Muscle layer of duodenum (tissue), 2 donors: Measurements from ENCODE around the gene OOSP4A.

Experiments used
- H3K27ac ChIP-seq: one replicate; pipeline ENCODE4 v1.7.0; 2013; ENCODE audit warnings: mild to moderate bottlenecking, low read length
- H3K27me3 ChIP-seq: one replicate; pipeline ENCODE4 v1.7.0; 2013; ENCODE audit warnings: low read depth, mild to moderate bottlenecking, control low read depth, low read length
- H3K36me3 ChIP-seq, 2 donors: one replicate each; pipeline ENCODE4 v1.7.0; 2013; ENCODE audit warnings: low read length in 2 of 2, control low read depth in 1 of 2, mild to moderate bottlenecking in 1 of 2; ENCODE audit not compliant: insufficient read depth in 2 of 2, control insufficient read depth in 1 of 2
- H3K4me1 ChIP-seq, 2 donors: one replicate each; pipeline ENCODE4 v1.7.0; 2013; ENCODE audit warnings: low read length in 2 of 2, mild to moderate bottlenecking in 2 of 2, control low read depth in 1 of 2, moderate library complexity in 1 of 2; ENCODE audit not compliant: insufficient read depth in 2 of 2, control insufficient read depth in 1 of 2
- H3K4me3 ChIP-seq, 2 donors: one replicate each; pipeline ENCODE4 v1.7.0; 2013; ENCODE audit warnings: low read length in 2 of 2, low read depth in 1 of 2, mild to moderate bottlenecking in 1 of 2
- H3K9me3 ChIP-seq, 2 donors: one replicate each; pipeline ENCODE4 v1.7.0; 2013; ENCODE audit warnings: low read length in 2 of 2, control low read depth in 1 of 2, mild to moderate bottlenecking in 1 of 2; ENCODE audit not compliant: control insufficient read depth in 1 of 2
- donor health status: healthy.

Gene OOSP4A

DNA sequence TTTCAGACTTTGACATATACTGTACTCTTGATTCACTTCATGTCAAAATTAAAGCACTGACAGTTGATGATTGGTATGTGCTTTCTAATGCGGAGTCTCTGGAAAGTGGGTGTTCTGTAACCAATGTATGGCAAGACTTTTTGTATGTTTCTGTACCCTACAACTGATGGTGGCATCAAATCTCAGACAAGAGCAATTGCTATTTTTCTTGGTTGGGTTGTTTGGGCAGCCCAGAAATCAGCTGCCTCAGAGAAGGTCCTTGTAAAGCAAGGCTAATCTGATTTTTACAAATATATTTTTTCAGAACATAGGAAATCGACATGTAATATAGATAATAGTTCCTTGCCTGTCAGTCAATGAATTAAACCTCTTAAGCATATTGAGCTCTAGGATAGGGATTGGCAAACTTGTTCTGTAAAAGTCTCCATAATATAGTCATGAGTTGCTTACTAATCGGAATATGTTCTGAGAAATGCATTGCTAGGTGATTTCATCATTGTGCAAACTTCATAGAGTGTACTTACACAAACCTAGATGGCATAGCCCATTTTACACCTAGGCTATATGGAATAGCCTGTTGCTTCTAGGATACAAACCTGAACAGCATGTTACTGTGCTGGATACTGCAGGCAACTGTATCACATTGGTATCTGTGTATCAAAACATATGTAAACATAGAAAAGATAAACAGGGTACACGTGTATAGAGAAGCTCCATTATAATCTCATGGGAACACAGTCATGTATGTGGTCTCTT lies 10.2 kb upstream of the OOSP4A start:
- H3K4me3 ChIP-seq = no peak overlapping the region
- no peaks in the 10 kb centered on the region for H3K9me3 ChIP-seq
- H3K36me3 ChIP-seq = no peaks in the 10 kb centered on the region
- no peaks in the 10 kb centered on the region for H3K4me1 ChIP-seq
- no peaks in the 10 kb centered on the region for H3K27me3 ChIP-seq
- H3K27ac ChIP-seq = no peak overlapping the region

DNA sequence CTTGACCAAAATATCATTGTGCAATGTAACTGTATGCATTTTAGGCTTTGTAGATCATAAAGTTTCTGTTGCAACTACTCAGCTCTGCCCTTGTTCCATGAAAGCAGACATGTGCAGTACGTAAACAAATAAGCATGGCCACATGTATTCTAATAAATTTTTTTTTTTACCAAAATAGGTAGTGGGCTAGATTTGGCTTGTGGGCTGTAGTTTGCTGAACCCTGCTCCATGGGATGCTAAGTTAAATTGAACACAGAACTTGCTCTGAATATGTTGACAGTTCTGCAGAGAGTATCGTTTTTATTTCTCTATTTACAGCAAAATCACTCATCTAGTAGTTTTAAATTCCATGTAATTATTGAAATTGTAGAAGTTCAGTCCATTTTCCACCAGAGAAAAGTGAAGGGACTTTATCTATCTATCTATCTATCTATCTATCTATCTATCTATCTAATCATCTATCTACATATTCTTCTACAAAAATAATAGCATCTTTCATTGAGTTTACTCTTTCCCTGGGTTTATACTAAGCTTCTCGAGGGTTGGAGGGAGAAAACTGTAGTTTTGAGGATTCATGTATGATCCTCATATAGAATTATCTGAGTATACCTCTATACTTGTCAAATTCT lies 9.5 kb upstream of the OOSP4A start:
- Histone ChIP-seq H3K36me3 (no peaks in the 10 kb centered on the region), H3K9me3 (no peaks in the 10 kb centered on the region), H3K27ac (no peak overlapping the region), H3K4me3 (no peak overlapping the region), H3K4me1 (no peaks in the 10 kb centered on the region), H3K27me3 (no peaks in the 10 kb centered on the region)

GRCh38 chr11:59957094-59957493 lies 6.7 kb upstream of the OOSP4A start:
- Histone ChIP-seq H3K27me3 (no peaks in the 10 kb centered on the region), H3K27ac (no peak overlapping the region), H3K36me3 (no peaks in the 10 kb centered on the region), H3K4me3 (no peak overlapping the region), H3K4me1 (no peaks in the 10 kb centered on the region), H3K9me3 (no peaks in the 10 kb centered on the region)

GRCh38 chr11:59960502-59961381 lies 3.1 kb upstream of the OOSP4A start:
- Histone ChIP-seq H3K4me3 (no peak overlapping the region), H3K9me3 (no peaks in the 10 kb centered on the region), H3K27me3 (no peaks in the 10 kb centered on the region), H3K4me1 (no peaks in the 10 kb centered on the region), H3K36me3 (no peaks in the 10 kb centered on the region), H3K27ac (no peak overlapping the region)

DNA sequence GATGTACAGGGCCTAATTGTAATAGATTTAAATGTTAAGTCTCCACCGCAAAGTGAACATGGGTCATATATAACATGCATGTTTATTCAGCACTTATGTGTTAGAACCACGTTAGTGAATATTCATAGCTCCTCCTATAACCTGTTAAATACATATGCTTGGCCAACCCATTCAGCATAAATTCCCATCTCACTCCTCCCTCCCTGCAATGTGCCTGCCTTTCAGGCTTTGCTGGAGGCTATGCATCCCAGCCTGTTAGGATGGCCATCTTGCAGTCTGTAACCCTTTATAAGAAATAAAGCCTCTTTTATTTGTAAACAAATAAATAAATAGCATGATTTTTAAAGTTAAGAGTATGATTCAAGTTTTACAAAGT lies 1.7 kb upstream of the OOSP4A start:
- Histone ChIP-seq H3K27me3 (no peaks in the 10 kb centered on the region), H3K9me3 (no peaks in the 10 kb centered on the region), H3K4me1 (no peaks in the 10 kb centered on the region), H3K4me3 (no peak overlapping the region), H3K36me3 (no peaks in the 10 kb centered on the region), H3K27ac (no peak overlapping the region)

- H3K9me3 ChIP-seq = no peaks in the 10 kb centered on the region
- no peaks in the 10 kb centered on the region for H3K27me3 ChIP-seq
- no peaks in the 10 kb centered on the region for H3K36me3 ChIP-seq
- H3K4me1 ChIP-seq = no peaks in the 10 kb centered on the region
- no peak overlapping the region for H3K4me3 ChIP-seq
- H3K27ac ChIP-seq = no peak overlapping the region
Measured at GRCh38 chr11:59965424-59965823, 1.6 kb downstream of the OOSP4A start.

GRCh38 chr11:59966201-59966600 lies 2.4 kb downstream of the OOSP4A start:
- no peaks in the 10 kb centered on the region for H3K9me3 ChIP-seq
- no peaks in the 10 kb centered on the region for H3K36me3 ChIP-seq
- no peak overlapping the region for H3K4me3 ChIP-seq
- no peak overlapping the region for H3K27ac ChIP-seq
- H3K27me3 ChIP-seq = no peaks in the 10 kb centered on the region
- no peaks in the 10 kb centered on the region for H3K4me1 ChIP-seq

GRCh38 chr11:59967677-59968394 lies 4.0 kb downstream of the OOSP4A start:
- Histone ChIP-seq H3K9me3 (no peaks in the 10 kb centered on the region), H3K27me3 (no peaks in the 10 kb centered on the region), H3K36me3 (no peaks in the 10 kb centered on the region), H3K4me3 (no peak overlapping the region), H3K27ac (no peak overlapping the region), H3K4me1 (no peaks in the 10 kb centered on the region)

GRCh38 chr11:59968395-59968783 lies 4.6 kb downstream of the OOSP4A start:
- H3K27me3 ChIP-seq = no peaks in the 10 kb centered on the region
- no peak overlapping the region for H3K4me3 ChIP-seq
- H3K4me1 ChIP-seq = no peaks in the 10 kb centered on the region
- no peak overlapping the region for H3K27ac ChIP-seq
- no peaks in the 10 kb centered on the region for H3K9me3 ChIP-seq
- H3K36me3 ChIP-seq = no peaks in the 10 kb centered on the region

- no peaks in the 10 kb centered on the region for H3K36me3 ChIP-seq
- H3K27ac ChIP-seq = no peak overlapping the region
- H3K4me3 ChIP-seq = no peak overlapping the region
Measured at GRCh38 chr11:59973097-59973496, 9.3 kb downstream of the OOSP4A start.

More at GRCh38 chr11:59973097-59973496, 9.3 kb downstream of the OOSP4A start:
- Histone ChIP-seq H3K4me1 (no peaks in the 10 kb centered on the region), H3K9me3 (no peaks in the 10 kb centered on the region), H3K27me3 (no peaks in the 10 kb centered on the region)
